HUES6 (cell line): ENCODE measurements around the gene CHL1.
"Not testable (repeated sequence)": the region's sequence is repeated elsewhere in the genome, so short reads cannot be mapped to it uniquely, and the experiment has no call there.

Experiments
- H3K27ac ChIP-seq: 2 replicates; pipeline ENCODE4 v1.7.0; 2013; ENCODE audit warnings: low read depth, mild to moderate bottlenecking, low read length, inconsistent platforms
- H3K27me3 ChIP-seq: 2 replicates; pipeline ENCODE4 v1.6.1; 2013; ENCODE audit warnings: low read length; ENCODE audit not compliant: control insufficient read depth, insufficient read depth
- H3K36me3 ChIP-seq: 2 replicates; pipeline ENCODE4 v1.6.1; 2013; ENCODE audit warnings: low read length; ENCODE audit not compliant: control insufficient read depth, insufficient read depth
- H3K4me1 ChIP-seq: 2 replicates; pipeline ENCODE4 v1.6.1; 2013; ENCODE audit warnings: low read length; ENCODE audit not compliant: control insufficient read depth, insufficient read depth
- H3K4me3 ChIP-seq: 2 replicates; pipeline ENCODE4 v1.5.1; 2013; ENCODE audit warnings: low read depth, low read length
- H3K9ac ChIP-seq: one replicate; pipeline ENCODE4 v1.6.1; 2013; ENCODE audit warnings: mild to moderate bottlenecking, low read length
- H3K9me3 ChIP-seq: 2 replicates; pipeline ENCODE4 v1.6.1; 2013; ENCODE audit warnings: low read depth, low read length; ENCODE audit not compliant: control insufficient read depth, insufficient read depth

Gene CHL1

GRCh38 chr3:364287-364686 is 167.7 kb downstream of the CHL1 start:
- H3K27ac ChIP-seq = no peak overlapping the region
- no peaks in the 10 kb centered on the region for H3K4me1 ChIP-seq
- H3K36me3 ChIP-seq = no peaks in the 10 kb centered on the region
- H3K4me3 ChIP-seq = no peak overlapping the region
- H3K9ac ChIP-seq = no peak overlapping the region
- no peaks in the 10 kb centered on the region for H3K9me3 ChIP-seq
- no peaks in the 10 kb centered on the region; the same call in none of the 2 replicates for H3K27me3 ChIP-seq

- no peak overlapping the region for H3K27ac ChIP-seq
- no peaks in the 10 kb centered on the region; the same call in none of the 2 replicates for H3K27me3 ChIP-seq
- H3K36me3 ChIP-seq = no peaks in the 10 kb centered on the region
- no peaks in the 10 kb centered on the region for H3K9me3 ChIP-seq
- no peak overlapping the region for H3K4me3 ChIP-seq
- H3K9ac ChIP-seq = no peak overlapping the region
- no peaks in the 10 kb centered on the region for H3K4me1 ChIP-seq
Observed at GRCh38 chr3:365268-365667, 168.7 kb downstream of the CHL1 start.

- not testable (repeated sequence) for H3K9ac ChIP-seq, H3K36me3 ChIP-seq, H3K4me1 ChIP-seq, H3K9me3 ChIP-seq, H3K4me3 ChIP-seq, H3K27ac ChIP-seq, H3K27me3 ChIP-seq
Observed at GRCh38 chr3:366253-366652, 169.7 kb downstream of the CHL1 start.

- Histone ChIP-seq H3K27me3 (no peaks in the 10 kb centered on the region; the same call in 1 of the 2 replicates), H3K27ac (no peak overlapping the region), H3K9ac (no peak overlapping the region), H3K9me3 (no peaks in the 10 kb centered on the region), H3K36me3 (no peaks in the 10 kb centered on the region), H3K4me1 (no peaks in the 10 kb centered on the region), H3K4me3 (no peak overlapping the region)
Observed at GRCh38 chr3:373193-373779, 176.7 kb downstream of the CHL1 start.

- no peaks in the 10 kb centered on the region for H3K36me3 ChIP-seq
- H3K4me1 ChIP-seq = no peaks in the 10 kb centered on the region
- no peak overlapping the region for H3K9ac ChIP-seq
- peaks cover 7% of the 10 kb centered on the region; the same call in 1 of the 2 replicates for H3K27me3 ChIP-seq
- no peak overlapping the region for H3K27ac ChIP-seq
- H3K4me3 ChIP-seq = no peak overlapping the region
- H3K9me3 ChIP-seq = no peaks in the 10 kb centered on the region
Observed at GRCh38 chr3:374459-374858, 177.9 kb downstream of the CHL1 start.

GRCh38 chr3:377158-377561 is 180.6 kb downstream of the CHL1 start:
- H3K4me1 ChIP-seq = no peaks in the 10 kb centered on the region
- H3K36me3 ChIP-seq = no peaks in the 10 kb centered on the region
- peaks cover 7% of the 10 kb centered on the region; the same call in 1 of the 2 replicates for H3K27me3 ChIP-seq
- H3K27ac ChIP-seq = no peak overlapping the region
- H3K4me3 ChIP-seq = no peak overlapping the region
- no peaks in the 10 kb centered on the region for H3K9me3 ChIP-seq
- H3K9ac ChIP-seq = no peak overlapping the region

- Histone ChIP-seq H3K9me3 (no peaks in the 10 kb centered on the region), H3K27me3 (peaks cover 7% of the 10 kb centered on the region; the same call in 1 of the 2 replicates)
Observed at GRCh38 chr3:380801-381200, 184.2 kb downstream of the CHL1 start.

GRCh38 chr3:385151-385550 is 188.6 kb downstream of the CHL1 start:
- no peaks in the 10 kb centered on the region; the same call in 1 of the 2 replicates for H3K27me3 ChIP-seq
- no peaks in the 10 kb centered on the region for H3K4me1 ChIP-seq
- no peak overlapping the region for H3K27ac ChIP-seq
- H3K9ac ChIP-seq = no peak overlapping the region
- no peaks in the 10 kb centered on the region for H3K9me3 ChIP-seq
- H3K36me3 ChIP-seq = no peaks in the 10 kb centered on the region
- no peak overlapping the region for H3K4me3 ChIP-seq

More at GRCh38 chr3:380801-381200, 184.2 kb downstream of the CHL1 start:
- no peak overlapping the region for H3K27ac ChIP-seq
- no peak overlapping the region for H3K4me3 ChIP-seq
- H3K4me1 ChIP-seq = no peaks in the 10 kb centered on the region
- no peak overlapping the region for H3K9ac ChIP-seq
- H3K36me3 ChIP-seq = no peaks in the 10 kb centered on the region

- Histone ChIP-seq H3K9ac (no peak overlapping the region), H3K9me3 (no peaks in the 10 kb centered on the region), H3K36me3 (no peaks in the 10 kb centered on the region), H3K27me3 (no peaks in the 10 kb centered on the region), H3K4me3 (no peak overlapping the region), H3K27ac (no peak overlapping the region), H3K4me1 (no peaks in the 10 kb centered on the region)
Observed at GRCh38 chr3:394775-395174, 198.2 kb downstream of the CHL1 start.

- Histone ChIP-seq H3K4me3 (no peak overlapping the region), H3K27ac (no peak overlapping the region), H3K36me3 (no peaks in the 10 kb centered on the region), H3K9me3 (no peaks in the 10 kb centered on the region), H3K9ac (no peak overlapping the region), H3K4me1 (no peaks in the 10 kb centered on the region), H3K27me3 (no peaks in the 10 kb centered on the region)
Observed at GRCh38 chr3:396293-396692, 199.7 kb downstream of the CHL1 start.

GRCh38 chr3:399647-400046 is 203.1 kb downstream of the CHL1 start:
- Histone ChIP-seq H3K4me3 (no peak overlapping the region), H3K36me3 (no peaks in the 10 kb centered on the region), H3K27ac (no peak overlapping the region), H3K27me3 (no peaks in the 10 kb centered on the region), H3K9ac (no peak overlapping the region), H3K9me3 (no peaks in the 10 kb centered on the region), H3K4me1 (no peaks in the 10 kb centered on the region)
